ENCODE measurements around the gene BAHCC1.

- TF ChIP-seq CTCF (conservative IDR thresholded peaks at IDR 0.05) (no peak), EZH2 (IDR thresholded peaks at IDR 0.05; ENCODE audit: low read depth) (no peak)
Observed at GRCh38 chr17:81428948-81429774, 33.9 kb downstream of the BAHCC1 start.
